ENCODE results near the gene CDT1. TPM values are rescaled to one million over a fixed set of nuclear protein-coding genes. Genes with fewer than 3 reads are reported as not detected.

CDT1 gene
- total RNA-seq: 5.4 and 7.6 TPM in 2 replicates

DNA sequence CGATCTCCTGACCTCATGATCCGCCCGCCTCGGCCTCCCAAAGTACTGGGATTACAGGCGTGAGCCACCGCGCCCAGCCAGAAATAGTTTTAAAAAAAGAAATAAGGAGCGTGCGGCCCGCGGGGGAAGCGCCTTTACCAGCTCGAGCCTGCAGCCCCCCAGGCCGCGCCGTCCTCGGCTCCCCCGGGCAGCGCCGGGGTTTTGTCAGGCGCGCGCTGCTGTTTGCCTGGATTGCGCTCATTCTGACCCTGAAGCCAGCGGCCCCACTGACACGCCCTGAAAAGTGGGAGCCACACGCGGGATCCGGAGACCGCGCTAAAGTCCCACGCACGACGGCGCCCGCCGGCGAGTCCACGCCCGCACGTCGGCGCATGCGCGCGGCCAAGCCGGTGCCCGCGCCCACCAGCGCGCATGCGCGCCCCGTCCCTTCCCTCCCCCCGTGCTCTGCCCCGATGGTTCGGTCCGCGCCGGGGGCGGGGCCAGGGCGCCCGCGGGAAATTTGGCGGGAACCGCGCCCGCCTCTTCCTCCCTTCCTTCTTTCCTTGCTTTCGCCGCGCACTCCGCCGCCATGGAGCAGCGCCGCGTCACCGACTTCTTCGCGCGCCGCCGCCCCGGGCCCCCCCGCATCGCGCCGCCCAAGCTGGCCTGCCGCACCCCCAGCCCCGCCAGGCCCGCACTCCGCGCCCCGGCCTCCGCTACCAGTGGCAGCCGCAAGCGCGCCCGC lies at the start of gene CDT1:
CDT1 (plus strand) TSS at position 526 of the 724 bp plus-strand sequence; CDS start at position 569, 43 bp downstream.

DNA sequence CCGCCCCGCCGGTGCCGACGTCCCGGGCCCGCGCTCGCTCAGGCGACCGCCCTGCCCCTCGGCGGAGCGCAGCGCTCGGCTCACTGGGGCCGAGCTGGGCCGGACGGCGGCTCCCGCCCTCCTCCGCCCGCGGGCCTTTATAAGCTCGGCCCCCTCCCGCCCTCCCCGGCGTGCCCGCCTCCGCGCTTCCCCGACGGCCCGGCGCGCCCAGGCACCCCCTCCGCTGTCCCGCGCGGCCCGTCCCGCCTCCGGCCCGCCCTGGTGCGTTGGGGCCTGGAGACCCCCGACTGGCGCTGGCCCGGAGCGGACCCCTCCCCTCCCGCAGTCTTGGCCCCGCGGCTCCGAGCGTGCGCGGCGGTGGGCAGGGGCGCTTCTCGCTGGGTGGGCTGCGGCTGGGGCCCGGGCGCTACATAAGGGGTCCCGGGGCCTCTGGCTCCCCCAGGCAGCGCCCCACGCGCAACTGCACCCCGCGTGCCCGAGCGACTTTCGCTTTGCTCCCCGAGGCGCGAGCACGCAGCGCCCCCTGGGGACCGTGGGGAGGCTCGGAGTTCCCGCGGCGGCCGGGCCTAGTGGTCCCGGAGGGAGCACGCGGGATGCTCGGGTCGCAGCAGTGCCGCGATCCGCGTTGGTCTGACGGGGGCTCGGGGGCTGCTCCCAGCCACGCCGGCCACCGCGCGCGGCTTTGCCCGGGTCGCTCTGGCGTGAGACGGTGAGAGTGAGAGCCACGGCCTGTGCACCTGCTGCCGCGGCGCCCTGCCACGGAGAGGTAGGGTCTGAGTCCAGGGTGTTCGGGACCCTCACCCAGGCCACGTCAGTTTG lies 18.3 kb upstream of the CDT1 start, which contains the start of gene PIEZO1:
PIEZO1 (minus strand) TSS at position 115 of the 819 bp plus-strand sequence. CDS start 256 bp downstream, outside the sequence.

DNA sequence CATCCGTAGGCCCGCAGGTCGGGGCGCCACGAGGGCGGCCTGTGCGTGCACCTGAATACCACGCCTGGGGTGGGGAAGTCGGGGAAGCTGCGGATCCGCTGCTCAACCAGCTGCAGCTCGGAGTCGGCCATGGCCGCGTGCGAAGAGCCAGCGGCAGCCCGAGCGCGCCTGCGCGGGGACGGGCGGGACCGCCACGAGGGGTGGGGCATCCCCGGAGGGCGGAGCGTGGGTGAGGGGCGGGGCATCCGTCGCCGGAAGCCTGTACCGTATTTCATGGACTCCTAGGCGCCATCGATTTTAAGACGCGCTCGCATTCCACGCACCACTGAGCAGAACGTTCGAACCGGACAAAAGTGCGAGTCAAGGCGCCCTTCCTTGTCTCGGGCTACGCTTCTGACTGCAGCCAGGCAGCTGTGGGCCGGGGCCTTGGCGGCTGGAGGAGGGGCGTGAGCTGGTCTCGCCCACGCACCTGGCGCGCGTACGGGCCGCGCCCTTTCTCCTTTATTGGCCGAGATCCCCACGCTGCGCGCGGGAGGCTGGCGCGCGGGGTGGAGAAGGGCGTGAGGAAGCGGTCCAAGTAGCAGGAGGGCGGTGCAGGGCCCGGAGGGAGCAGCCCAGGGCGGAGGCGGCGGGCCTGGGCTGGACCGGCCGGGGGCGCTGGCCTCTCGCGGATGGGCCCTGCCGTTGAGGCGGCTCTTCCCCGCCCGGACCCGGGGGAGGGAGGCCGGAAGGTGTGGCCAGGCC lies 8.4 kb downstream of the CDT1 start, which contains the start of gene APRT:
APRT (minus strand) TSS at position 160 of the 744 bp plus-strand sequence; CDS start at position 131, 29 bp downstream.

DNA sequence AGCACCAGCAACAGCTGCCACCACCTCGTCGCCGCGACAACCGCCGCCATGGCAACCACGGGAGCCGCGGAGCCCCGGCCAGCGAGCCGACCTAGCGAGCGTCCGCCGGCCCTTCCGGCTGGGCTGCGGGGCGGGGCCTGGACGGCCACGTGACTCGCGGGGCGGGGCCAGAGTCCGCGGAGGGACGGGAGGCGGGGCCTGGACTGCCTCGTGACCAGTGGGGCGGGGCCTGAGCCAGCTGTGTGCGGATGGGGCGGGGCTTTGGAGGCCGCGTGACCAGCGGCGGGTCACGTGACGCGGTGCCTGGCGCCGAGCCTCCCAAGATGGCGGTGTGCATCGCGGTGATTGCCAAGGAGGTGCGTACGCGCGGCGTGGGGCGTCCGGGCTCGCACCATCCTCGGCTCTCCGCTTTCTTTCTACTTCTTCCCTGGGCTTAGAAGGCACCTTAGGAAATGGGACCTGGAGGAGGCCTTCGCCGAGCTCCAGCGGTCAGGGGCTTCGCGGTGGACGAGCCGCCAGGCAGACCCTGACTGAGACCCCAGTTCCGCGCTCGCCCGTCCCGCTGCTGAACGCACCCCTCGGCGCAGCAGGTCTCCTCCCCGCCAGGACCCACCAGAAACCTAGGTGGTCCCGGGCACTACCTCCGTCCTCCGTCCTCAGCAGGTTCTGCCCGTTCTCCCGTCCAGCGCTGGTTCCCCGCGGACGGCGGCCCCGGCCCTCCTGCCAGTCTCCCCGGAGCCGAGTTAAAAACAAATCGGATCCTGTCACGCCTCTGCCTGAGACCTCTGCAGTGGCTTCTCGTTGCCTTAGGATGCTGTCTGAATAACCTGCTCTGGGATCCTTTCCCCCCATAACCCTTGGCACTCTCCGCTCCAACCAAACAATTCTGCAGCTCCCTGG lies 53.5 kb downstream of the CDT1 start, which contains the start of the genes GALNS and TRAPPC2L:
GALNS (minus strand) TSS at position 120 of the 900 bp plus-strand sequence; CDS start at position 50, 70 bp downstream.
TRAPPC2L (plus strand) TSS at position 300 of the 900 bp plus-strand sequence; CDS start at position 324, 24 bp downstream.

Other genes with a start within 250 kb of the CDT1 start
- 11.7 and 12.5 TPM in 2 replicates for gene ZC3H18, start 233.4 kb upstream of the CDT1 start, total RNA-seq
- gene IL17C, start 165.2 kb upstream of the CDT1 start, total RNA-seq: not detected in 2 replicates
- 162 and 191 TPM in 2 replicates for gene CYBA, start 152.7 kb upstream of the CDT1 start, total RNA-seq
- 23.1 and 25.6 TPM in 2 replicates for gene MVD, start 140.7 kb upstream of the CDT1 start, total RNA-seq
- not detected in 2 replicates for gene SNAI3, start 117.3 kb upstream of the CDT1 start, total RNA-seq
- gene RNF166, start 97.4 kb upstream of the CDT1 start, total RNA-seq: 9.0 and 10.8 TPM in 2 replicates
- 10.5 and 12.0 TPM in 2 replicates for gene CTU2, start 97.3 kb upstream of the CDT1 start, total RNA-seq
- gene PIEZO1, start 18.6 kb upstream of the CDT1 start, total RNA-seq: 123 and 147 TPM in 2 replicates
- gene APRT, start 8.1 kb downstream of the CDT1 start, total RNA-seq: 43.8 and 48.7 TPM in 2 replicates
- 26.5 and 28.6 TPM in 2 replicates for gene GALNS, start 53.2 kb downstream of the CDT1 start, total RNA-seq
- gene TRAPPC2L, start 53.3 kb downstream of the CDT1 start, total RNA-seq: 50.2 TPM in 2 replicates
- not detected in 2 replicates for gene PABPN1L, start 62.9 kb downstream of the CDT1 start, total RNA-seq
- gene CBFA2T3, start 173.4 kb downstream of the CDT1 start, total RNA-seq: not detected in 2 replicates

All from articular chondrocyte of knee joint (primary cell).